GM18909 (cell line): ENCODE results near the gene TIMELESS.

Source experiments
- ATAC-seq: cut with Tn5 transposase; IDR thresholded peaks from one replicate; pipeline ENCODE4 v1.9.1; 2021; ENCODE audit warnings: mild to moderate bottlenecking; ENCODE audit not compliant: unreplicated experiment, poor library complexity

TIMELESS gene

DNA sequence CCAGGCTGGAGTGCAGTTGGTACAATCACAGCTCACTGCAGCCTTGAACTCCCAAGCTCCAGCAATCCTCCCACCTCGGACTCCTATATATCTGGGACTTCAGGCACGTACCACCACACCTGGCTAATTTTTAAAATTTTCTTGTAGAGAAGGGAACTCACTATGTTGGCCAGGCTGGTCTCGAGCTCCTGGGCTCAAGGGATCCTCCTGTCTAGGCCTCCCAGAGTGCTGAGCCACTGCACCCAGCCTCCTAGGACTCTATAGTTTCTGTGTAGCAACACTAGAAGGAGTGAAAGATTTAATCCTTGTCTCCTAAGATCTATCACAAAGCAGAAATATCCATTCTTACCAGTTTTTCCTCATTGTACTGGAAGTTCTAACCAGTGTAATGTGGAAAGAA, 82.3 kb downstream of the TIMELESS start:
- ATAC-seq, result no peak
